H9 (cell line): ENCODE data around the gene OR52J3. TPM values are rescaled to one million over a fixed set of nuclear protein-coding genes. Genes with fewer than 3 reads are reported as not detected.

Experiments
- DNase-seq: peaks from one replicate; pipeline ENCODE4 v3.0.0-alpha.2; 2017
- H2AFZ ChIP-seq: one replicate; pipeline ENCODE4 v1.6.1; 2013; ENCODE audit warnings: mild to moderate bottlenecking, low read length, control low read depth, moderate library complexity
- H2AK5ac ChIP-seq: 2 replicates; pipeline ENCODE4 v1.6.1; 2013; ENCODE audit warnings: low read length, control low read depth, mixed read lengths; ENCODE audit not compliant: insufficient read length
- H2BK120ac ChIP-seq: one replicate; pipeline ENCODE4 v1.6.1; 2013; ENCODE audit warnings: low read depth, mild to moderate bottlenecking, low read length, control low read depth, inconsistent platforms; ENCODE audit not compliant: poor library complexity, severe bottlenecking
- H2BK12ac ChIP-seq: 2 replicates; pipeline ENCODE4 v1.6.1; 2013; ENCODE audit warnings: low read length, control low read depth, mixed read lengths, low read depth; ENCODE audit not compliant: insufficient read length
- H2BK15ac ChIP-seq: 2 replicates; pipeline ENCODE4 v1.6.1; 2013; ENCODE audit warnings: low read depth, low read length, control low read depth
- H2BK20ac ChIP-seq: one replicate; pipeline ENCODE4 v1.6.1; 2013; ENCODE audit warnings: low read depth, mild to moderate bottlenecking, low read length, control low read depth, inconsistent platforms; ENCODE audit not compliant: poor library complexity, severe bottlenecking
- H2BK5ac ChIP-seq: 2 replicates; pipeline ENCODE4 v1.6.1; 2013; ENCODE audit warnings: low read length, control low read depth, mixed read lengths; ENCODE audit not compliant: insufficient read length
- H3K14ac ChIP-seq: 2 replicates; pipeline ENCODE4 v1.6.1; 2013; ENCODE audit warnings: low read length, control low read depth; ENCODE audit not compliant: insufficient read depth
- H3K18ac ChIP-seq: 2 replicates; pipeline ENCODE4 v1.6.1; 2013; ENCODE audit warnings: low read depth, mild to moderate bottlenecking, mixed read lengths, low read length, control low read depth; ENCODE audit not compliant: insufficient read length
- H3K23ac ChIP-seq: 2 replicates; pipeline ENCODE4 v1.6.1; 2013; ENCODE audit warnings: low read length, control low read depth, mixed read lengths, low read depth; ENCODE audit not compliant: insufficient read length
- H3K23me2 ChIP-seq: 2 replicates; pipeline ENCODE4 v1.6.1; 2013; ENCODE audit warnings: low read depth, mild to moderate bottlenecking, mixed read lengths, low read length, control low read depth; ENCODE audit not compliant: insufficient read length, poor library complexity, severe bottlenecking
- H3K27ac ChIP-seq: 2 replicates; pipeline ENCODE4 v1.5.1; 2013; ENCODE audit warnings: low read length, control low read depth, mixed read lengths, low read depth; ENCODE audit not compliant: insufficient read length
- H3K27me3 ChIP-seq: 2 replicates; pipeline ENCODE4 v1.6.1; 2013; ENCODE audit warnings: low read length, control low read depth, inconsistent platforms; ENCODE audit not compliant: insufficient read depth
- H3K4ac ChIP-seq: 2 replicates; pipeline ENCODE4 v1.6.1; 2013; ENCODE audit warnings: low read depth, mild to moderate bottlenecking, control low read depth, inconsistent platforms, low read length, moderate library complexity
- H3K4me1 ChIP-seq: 2 replicates; pipeline ENCODE4 v1.6.1; 2013; ENCODE audit warnings: low read length, control low read depth, inconsistent platforms; ENCODE audit not compliant: insufficient read depth
- H3K4me2 ChIP-seq: 2 replicates; pipeline ENCODE4 v1.6.1; 2013; ENCODE audit warnings: low read length, control low read depth, mixed read lengths; ENCODE audit not compliant: insufficient read length, insufficient read depth
- H3K56ac ChIP-seq: 2 replicates; pipeline ENCODE4 v1.6.1; 2013; ENCODE audit warnings: low read depth, mild to moderate bottlenecking, mixed read lengths, low read length, control low read depth; ENCODE audit not compliant: insufficient read length
- H3K79me1 ChIP-seq: 2 replicates; pipeline ENCODE4 v1.6.1; 2013; ENCODE audit warnings: low read depth, mild to moderate bottlenecking, moderate library complexity, low read length, control low read depth, inconsistent platforms; ENCODE audit not compliant: insufficient read depth, poor library complexity, severe bottlenecking
- H3K79me2 ChIP-seq: 2 replicates; pipeline ENCODE4 v1.6.1; 2013; ENCODE audit warnings: low read length, control low read depth, inconsistent platforms; ENCODE audit not compliant: insufficient read depth
- H3K9ac ChIP-seq: 2 replicates; pipeline ENCODE4 v1.6.1; 2013; ENCODE audit warnings: low read length, control low read depth, mixed read lengths; ENCODE audit not compliant: insufficient read length; ENCODE audit errors: extremely low read depth
- H3K9me3 ChIP-seq: one replicate; pipeline ENCODE4 v1.6.1; 2013; ENCODE audit warnings: low read depth, low read length, inconsistent platforms; ENCODE audit not compliant: control insufficient read depth
- H3T11ph ChIP-seq: one replicate; pipeline ENCODE4 v1.6.1; 2013; ENCODE audit warnings: mild to moderate bottlenecking, low read length, control low read depth, inconsistent platforms
- H4K20me1 ChIP-seq: one replicate; pipeline ENCODE4 v1.6.1; 2013; ENCODE audit not compliant: control insufficient read depth, insufficient read length, insufficient read depth
- H4K5ac ChIP-seq: 2 replicates; pipeline ENCODE4 v1.6.1; 2013; ENCODE audit warnings: low read depth, mild to moderate bottlenecking, mixed read lengths, low read length, control low read depth; ENCODE audit not compliant: insufficient read length
- H4K8ac ChIP-seq: replicated peaks from 2 replicates; pipeline ENCODE4 v1.6.1; 2013; ENCODE audit warnings: low read length, control low read depth, mixed read lengths, low read depth; ENCODE audit not compliant: insufficient read length
- H4K91ac ChIP-seq: 2 replicates; pipeline ENCODE4 v1.6.1; 2013; ENCODE audit warnings: low read depth, mild to moderate bottlenecking, moderate library complexity, mixed read lengths, low read length, control low read depth; ENCODE audit not compliant: insufficient read length
- H3K27ac Mint-ChIP-seq, 3 experiments: 2 replicates in 2 of 3; 3 replicates in 1 of 3; pipeline ENCODE4 v1.8.0; 2020 to 2021; ENCODE audit warnings: mixed read lengths in 3 of 3, mild to moderate bottlenecking in 1 of 3, moderate library complexity in 1 of 3
- H3K27me3 Mint-ChIP-seq: 2 replicates; pipeline ENCODE4 v1.8.0; 2021; ENCODE audit warnings: low read depth, mild to moderate bottlenecking, moderate library complexity, mixed read lengths
- H3K36me3 Mint-ChIP-seq, 3 experiments: 2 replicates in 2 of 3; 3 replicates in 1 of 3; pipeline ENCODE4 v1.8.0; 2020 to 2021; ENCODE audit warnings: low read depth in 3 of 3, mixed read lengths in 3 of 3; ENCODE audit not compliant: insufficient read depth in 1 of 3
- H3K4me1 Mint-ChIP-seq, 2 experiments: 2 replicates each; pipeline ENCODE4 v1.8.0; 2020; ENCODE audit warnings: mixed read lengths in 2 of 2
- H3K4me3 Mint-ChIP-seq, 2 experiments: 2 replicates in 1 of 2; 3 replicates in 1 of 2; pipeline ENCODE4 v1.8.0; 2020 to 2021; ENCODE audit warnings: mild to moderate bottlenecking in 2 of 2, mixed read lengths in 2 of 2, moderate library complexity in 1 of 2
- H3K9me3 Mint-ChIP-seq, 2 experiments: 2 replicates in 1 of 2; 3 replicates in 1 of 2; pipeline ENCODE4 v1.8.0; 2020; ENCODE audit warnings: mild to moderate bottlenecking in 2 of 2, mixed read lengths in 2 of 2, moderate library complexity in 1 of 2
- CTCF ChIP-seq: fragments of 200-600 bp; sonication (generic); conservative IDR thresholded peaks from 3 replicates; pipeline ENCODE4 v1.8.0; 2021; ENCODE audit warnings: antibody characterized with exemption, mild to moderate bottlenecking
- WGBS: extraction: QIAGEN DNeasy Blood & Tissue Kit; methylation state at CpG from one replicate; pipeline ENCODE4 v1.1.7; 2013; ENCODE audit warnings: missing lambda C conversion rate, low lambda C conversion rate, mixed read lengths; ENCODE audit not compliant: insufficient read length; ENCODE audit errors: extremely low coverage; 5-methylcytosine and 5-hydroxymethylcytosine counted together
- total RNA-seq: library from RNA; stranded (reverse); gene quantifications from 2 replicates; pipeline ENCODE4 v1.2.1, GENCODE V29; 2021

Gene OR52J3
- total RNA-seq, 1 experiment from 2014 or later = not detected

- Histone ChIP-seq H4K91ac (no peak overlapping the region), H3K4ac (no peak overlapping the region), H2BK12ac (no peak overlapping the region), H4K5ac (no peak overlapping the region), H2BK20ac (no peak overlapping the region), H3T11ph (no peak overlapping the region), H3K23ac (no peak overlapping the region), H3K79me2 (no peaks in the 10 kb centered on the region), H3K14ac (no peak overlapping the region), H4K8ac (no peak overlapping the region), H3K18ac (no peak overlapping the region), H3K56ac (no peak overlapping the region), H2BK5ac (no peak overlapping the region), H3K9me3 (no peaks in the 10 kb centered on the region), H2AK5ac (no peak overlapping the region), H2BK120ac (no peak overlapping the region), H3K27ac (no peak overlapping the region), H2AFZ (no peak overlapping the region), H2BK15ac (no peak overlapping the region), H3K79me1 (no peaks in the 10 kb centered on the region), H3K9ac (no peak overlapping the region), H3K4me2 (no peak overlapping the region), H3K23me2 (no peaks in the 10 kb centered on the region), H3K4me1 (no peaks in the 10 kb centered on the region), H3K27me3 (no peaks in the 10 kb centered on the region), H4K20me1 (no peaks in the 10 kb centered on the region)
- no peaks in the 10 kb centered on the region for H3K36me3 Mint-ChIP-seq
- H3K9me3 Mint-ChIP-seq = no peaks in the 10 kb centered on the region; a peak in 1 of 5 replicates
- no peaks in the 10 kb centered on the region for H3K27me3 Mint-ChIP-seq
- TF ChIP-seq CTCF = no peak
- no peak for DNase-seq
- no peak overlapping the region for H3K4me3 Mint-ChIP-seq
- no CpG with 5 or more reads among the region's 2 CpGs for WGBS
- H3K4me1 Mint-ChIP-seq = no peaks in the 10 kb centered on the region
- no peak overlapping the region for H3K27ac Mint-ChIP-seq
These were observed 8.4 kb upstream of the OR52J3 start for GRCh38 chr11:5037926-5038325.
